ENCODE results near the gene B3GAT2.

B3GAT2 gene

GRCh38 chr6:70831427-70831826 is 125.4 kb downstream of the B3GAT2 start:
- Histone ChIP-seq H3K36me3 (replicated peaks; ENCODE audit: insufficient read depth, low read length) (no peaks in the 10 kb centered on the region), H2AFZ (ENCODE audit: low read length) (no peak overlapping the region), H3K4me1 (ENCODE audit: low read length) (no peaks in the 10 kb centered on the region), H3F3A (ENCODE audit: insufficient read depth, low read length) (no peaks in the 10 kb centered on the region), H3K4me3 (ENCODE audit: low read length) (no peak overlapping the region), H3K27ac (ENCODE audit: low read length) (no peak overlapping the region), H3K27me3 (replicated peaks; ENCODE audit: insufficient read depth, low read length) (no peaks in the 10 kb centered on the region), H3K79me2 (ENCODE audit: low read length) (no peaks in the 10 kb centered on the region), H3K9me3 (replicated peaks; ENCODE audit: insufficient read depth, low read length) (no peaks in the 10 kb centered on the region), H3K9ac (ENCODE audit: low read length) (no peak overlapping the region), H3K4me2 (ENCODE audit: low read depth, low read length) (no peak overlapping the region), H3K9me2 (replicated peaks; ENCODE audit: insufficient read depth, low read length) (no peaks in the 10 kb centered on the region), H4K20me1 (ENCODE audit: insufficient read depth, low read length) (no peaks in the 10 kb centered on the region)
- TF ChIP-seq EZH2phosphoT487 (IDR thresholded peaks at IDR 0.05; ENCODE audit: low read length) (no peak), CTCF (IDR thresholded peaks at IDR 0.05; ENCODE audit: low read length) (no peak), EZH2 (optimal IDR thresholded peaks at IDR 0.05; ENCODE audit: low read depth, low read length) (no peak)
- DNase-seq = no peak

- no peak for TF ChIP-seq CTCF (IDR thresholded peaks at IDR 0.05; ENCODE audit: low read length)
- TF ChIP-seq EZH2 (optimal IDR thresholded peaks at IDR 0.05; ENCODE audit: low read depth, low read length) = no peak
- TF ChIP-seq EZH2phosphoT487 (IDR thresholded peaks at IDR 0.05; ENCODE audit: low read length) = no peak
- H3K27me3 ChIP-seq (replicated peaks; ENCODE audit: insufficient read depth, low read length) = no peaks in the 10 kb centered on the region
- H3K79me2 ChIP-seq (ENCODE audit: low read length) = no peaks in the 10 kb centered on the region
- H4K20me1 ChIP-seq (ENCODE audit: insufficient read depth, low read length) = no peaks in the 10 kb centered on the region
- no peak overlapping the region for H3K27ac ChIP-seq (ENCODE audit: low read length)
- H3F3A ChIP-seq (ENCODE audit: insufficient read depth, low read length) = no peaks in the 10 kb centered on the region
- no peaks in the 10 kb centered on the region for H3K9me2 ChIP-seq (replicated peaks; ENCODE audit: insufficient read depth, low read length)
- no peaks in the 10 kb centered on the region for H3K4me1 ChIP-seq (ENCODE audit: low read length)
- H3K9ac ChIP-seq (ENCODE audit: low read length) = no peak overlapping the region
- H3K4me3 ChIP-seq (ENCODE audit: low read length) = no peak overlapping the region
- DNase-seq = no peak
- no peak overlapping the region for H2AFZ ChIP-seq (ENCODE audit: low read length)
- no peaks in the 10 kb centered on the region for H3K9me3 ChIP-seq (replicated peaks; ENCODE audit: insufficient read depth, low read length)
- no peaks in the 10 kb centered on the region for H3K36me3 ChIP-seq (replicated peaks; ENCODE audit: insufficient read depth, low read length)
- H3K4me2 ChIP-seq (ENCODE audit: low read depth, low read length) = no peak overlapping the region
Measured at GRCh38 chr6:70823651-70824050, 133.2 kb downstream of the B3GAT2 start.

GRCh38 chr6:70821751-70822150 is 135.1 kb downstream of the B3GAT2 start:
- Histone ChIP-seq H2AFZ (ENCODE audit: low read length) (no peak overlapping the region), H4K20me1 (ENCODE audit: insufficient read depth, low read length) (no peaks in the 10 kb centered on the region), H3K4me2 (ENCODE audit: low read depth, low read length) (no peak overlapping the region), H3K4me3 (ENCODE audit: low read length) (no peak overlapping the region), H3F3A (ENCODE audit: insufficient read depth, low read length) (no peaks in the 10 kb centered on the region), H3K36me3 (replicated peaks; ENCODE audit: insufficient read depth, low read length) (no peaks in the 10 kb centered on the region), H3K9me2 (replicated peaks; ENCODE audit: insufficient read depth, low read length) (no peaks in the 10 kb centered on the region), H3K9me3 (replicated peaks; ENCODE audit: insufficient read depth, low read length) (no peaks in the 10 kb centered on the region), H3K27me3 (replicated peaks; ENCODE audit: insufficient read depth, low read length) (no peaks in the 10 kb centered on the region), H3K4me1 (ENCODE audit: low read length) (no peaks in the 10 kb centered on the region), H3K27ac (ENCODE audit: low read length) (no peak overlapping the region), H3K9ac (ENCODE audit: low read length) (no peak overlapping the region), H3K79me2 (ENCODE audit: low read length) (no peaks in the 10 kb centered on the region)
- TF ChIP-seq EZH2 (optimal IDR thresholded peaks at IDR 0.05; ENCODE audit: low read depth, low read length) (no peak), EZH2phosphoT487 (IDR thresholded peaks at IDR 0.05; ENCODE audit: low read length) (no peak), CTCF (IDR thresholded peaks at IDR 0.05; ENCODE audit: low read length) (no peak)
- no peak for DNase-seq

Data from MM.1S (cell line).